Panc1 (cell line): Measurements from ENCODE around the gene CDX1. TPM values are rescaled to one million over a fixed set of nuclear protein-coding genes. Genes with fewer than 3 reads are reported as not detected.

Experiments used
- ATAC-seq: fragments of 200-7000 bp; cut with Tn5 transposase; 2 replicates; pipeline ENCODE4 v1.9.1; 2020; ENCODE audit warnings: mild to moderate bottlenecking, moderate library complexity
- BruUV-seq: library from RNA; stranded (reverse); fragments of 400-500 nt; replicated peaks from 2 replicates; lab custom pipeline; 2021; lab: Mats Ljungman, UMichigan
- CTCF ChIA-PET: fragments of 300-600 bp; sonication (Branson Sonifier 250); formaldehyde crosslinking; loops from one replicate; lab custom pipeline; 2022; ENCODE audit warnings: antibody characterized with exemption; lab: Charles Lee
- POLR2A ChIA-PET: fragments of 300-600 bp; sonication (Branson Sonifier 250); formaldehyde crosslinking; loops from one replicate; lab custom pipeline; 2022; ENCODE audit warnings: antibody characterized with exemption; lab: Charles Lee
- DNase-seq: peaks from one replicate; pipeline ENCODE4 v3.0.0-alpha.2; 2010; ENCODE audit warnings: low read depth, low spot score
- H3K27ac ChIP-seq: 2 replicates; pipeline ENCODE4 v1.5.1; 2011; ENCODE audit warnings: mild to moderate bottlenecking, low read length, inconsistent platforms
- H3K27me3 ChIP-seq: fragments of 200-500 bp; sonication (Bioruptor generic); 2 replicates; pipeline ENCODE4 v1.6.0; 2014; ENCODE audit warnings: low read length, inconsistent platforms; ENCODE audit not compliant: control insufficient read depth, insufficient read depth
- H3K36me3 ChIP-seq: fragments of 200-500 bp; sonication (Bioruptor generic); 2 replicates; pipeline ENCODE4 v1.5.1; 2014; ENCODE audit warnings: inconsistent platforms, mild to moderate bottlenecking, low read length, moderate library complexity; ENCODE audit not compliant: control insufficient read depth, insufficient read depth
- H3K4me1 ChIP-seq: 2 replicates; pipeline ENCODE4 v1.5.1; 2011; ENCODE audit warnings: inconsistent platforms, mild to moderate bottlenecking, low read length, moderate library complexity; ENCODE audit not compliant: control insufficient read depth, insufficient read depth
- H3K4me3 ChIP-seq, 2 experiments: 2 replicates each; pipeline ENCODE4 v1.5.1; 2011 to 2012; ENCODE audit warnings: low read depth in 2 of 2, low read length in 2 of 2, mild to moderate bottlenecking in 2 of 2, inconsistent platforms in 1 of 2, moderate library complexity in 1 of 2
- H3K9me3 ChIP-seq: fragments of 200-500 bp; sonication (Bioruptor generic); 2 replicates; pipeline ENCODE4 v1.5.1; 2014; ENCODE audit warnings: low read depth, mild to moderate bottlenecking, inconsistent platforms, low read length, moderate library complexity; ENCODE audit not compliant: control insufficient read depth, insufficient read depth
- POLR2AphosphoS5 ChIP-seq: IDR thresholded peaks from 2 replicates; pipeline ENCODE4 v1.6.1; 2012; ENCODE audit warnings: mild to moderate bottlenecking, low read depth, low read length, moderate library complexity
- SIN3A ChIP-seq: IDR thresholded peaks from 2 replicates; pipeline ENCODE4 v1.6.1; 2012; ENCODE audit warnings: low read depth, mild to moderate bottlenecking, low read length, moderate library complexity, borderline replicate concordance; ENCODE audit not compliant: insufficient read depth
- TCF7L2 ChIP-seq: IDR thresholded peaks from 2 replicates; pipeline ENCODE4 v1.6.1; 2011; ENCODE audit warnings: mild to moderate bottlenecking, low read depth, low read length, inconsistent platforms
- in situ Hi-C: cut with HindIII; loops from 2 replicates; pipeline ENCODE4 v1.10.0; 2016; ENCODE audit warnings: low sequenced_read_pairs, low pct_unique_long_range_greater_than_20kb
- intact Hi-C: fragments of 100-400 bp; cut with micrococcal nuclease; formaldehyde crosslinking; loops from one replicate; pipeline ENCODE4 v1.10.0; 2022; ENCODE audit not compliant: unreplicated experiment
- total RNA-seq: library from RNA; stranded (reverse); gene quantifications from one replicate; pipeline ENCODE4 v1.2.1, GENCODE V29; 2021; ENCODE audit not compliant: unreplicated experiment
- TF ChIP-seq, protein P1 (sequence below): fragments of 450-650 bp; IDR thresholded peaks from 2 replicates; pipeline ENCODE4 v1.5.1; 2017; ENCODE audit warnings: mild to moderate bottlenecking
- TF ChIP-seq, protein P2 (sequence below), 2 experiments: IDR thresholded peaks; 2 replicates each; pipeline ENCODE4 v1.6.1; 2011 to 2012; ENCODE audit warnings: low read depth in 2 of 2, control low read depth in 1 of 2, low read length in 1 of 2, mild to moderate bottlenecking in 1 of 2, moderate library complexity in 1 of 2; ENCODE audit not compliant: insufficient read depth in 1 of 2

The CDX1 gene
- total RNA-seq, 1 experiment from 2014 or later, result not detected

DNA sequence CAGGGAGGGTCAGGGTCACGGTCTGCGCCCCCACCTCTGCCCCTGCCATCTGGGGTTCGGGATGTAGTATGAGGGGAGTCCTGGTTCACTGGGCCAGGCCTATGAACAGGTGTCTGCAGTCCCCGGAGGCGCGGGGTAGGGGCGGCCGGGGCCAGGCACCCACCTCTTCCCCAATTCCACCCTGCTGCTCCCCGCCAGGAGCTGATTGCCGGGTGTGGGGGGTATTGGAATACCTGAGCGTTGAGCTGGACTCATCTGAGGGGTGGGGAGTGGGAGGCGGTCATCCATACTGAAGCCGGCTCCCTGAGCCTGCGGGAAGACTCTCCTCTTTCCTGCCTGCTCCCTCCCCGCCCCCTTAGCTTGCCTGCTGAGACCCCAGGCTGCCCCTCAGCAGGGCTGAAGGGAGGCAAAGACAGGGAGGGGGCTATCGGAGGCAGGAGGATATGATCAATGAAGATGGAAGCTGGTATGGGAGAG, 24.0 kb downstream of the CDX1 start:
- POLR2A ChIA-PET, result no interaction called here
- BruUV-seq, result no TSS peak
- Histone ChIP-seq H3K4me3 (no peak overlapping the region), H3K36me3 (no peaks in the 10 kb centered on the region), H3K27ac (no peak overlapping the region), H3K4me1 (no peaks in the 10 kb centered on the region), H3K9me3 (no peaks in the 10 kb centered on the region), H3K27me3 (peaks cover 9% of the 10 kb centered on the region)
- in situ Hi-C loops, result no loop called here
- DNase-seq (no peak), ATAC-seq (no peak)
- TF ChIP-seq TCF7L2 (no peak), POLR2AphosphoS5 (no peak), SIN3A (no peak)
- TF ChIP-seq, protein P1, sequence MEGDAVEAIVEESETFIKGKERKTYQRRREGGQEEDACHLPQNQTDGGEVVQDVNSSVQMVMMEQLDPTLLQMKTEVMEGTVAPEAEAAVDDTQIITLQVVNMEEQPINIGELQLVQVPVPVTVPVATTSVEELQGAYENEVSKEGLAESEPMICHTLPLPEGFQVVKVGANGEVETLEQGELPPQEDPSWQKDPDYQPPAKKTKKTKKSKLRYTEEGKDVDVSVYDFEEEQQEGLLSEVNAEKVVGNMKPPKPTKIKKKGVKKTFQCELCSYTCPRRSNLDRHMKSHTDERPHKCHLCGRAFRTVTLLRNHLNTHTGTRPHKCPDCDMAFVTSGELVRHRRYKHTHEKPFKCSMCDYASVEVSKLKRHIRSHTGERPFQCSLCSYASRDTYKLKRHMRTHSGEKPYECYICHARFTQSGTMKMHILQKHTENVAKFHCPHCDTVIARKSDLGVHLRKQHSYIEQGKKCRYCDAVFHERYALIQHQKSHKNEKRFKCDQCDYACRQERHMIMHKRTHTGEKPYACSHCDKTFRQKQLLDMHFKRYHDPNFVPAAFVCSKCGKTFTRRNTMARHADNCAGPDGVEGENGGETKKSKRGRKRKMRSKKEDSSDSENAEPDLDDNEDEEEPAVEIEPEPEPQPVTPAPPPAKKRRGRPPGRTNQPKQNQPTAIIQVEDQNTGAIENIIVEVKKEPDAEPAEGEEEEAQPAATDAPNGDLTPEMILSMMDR, result no peak
- TF ChIP-seq, protein P2, sequence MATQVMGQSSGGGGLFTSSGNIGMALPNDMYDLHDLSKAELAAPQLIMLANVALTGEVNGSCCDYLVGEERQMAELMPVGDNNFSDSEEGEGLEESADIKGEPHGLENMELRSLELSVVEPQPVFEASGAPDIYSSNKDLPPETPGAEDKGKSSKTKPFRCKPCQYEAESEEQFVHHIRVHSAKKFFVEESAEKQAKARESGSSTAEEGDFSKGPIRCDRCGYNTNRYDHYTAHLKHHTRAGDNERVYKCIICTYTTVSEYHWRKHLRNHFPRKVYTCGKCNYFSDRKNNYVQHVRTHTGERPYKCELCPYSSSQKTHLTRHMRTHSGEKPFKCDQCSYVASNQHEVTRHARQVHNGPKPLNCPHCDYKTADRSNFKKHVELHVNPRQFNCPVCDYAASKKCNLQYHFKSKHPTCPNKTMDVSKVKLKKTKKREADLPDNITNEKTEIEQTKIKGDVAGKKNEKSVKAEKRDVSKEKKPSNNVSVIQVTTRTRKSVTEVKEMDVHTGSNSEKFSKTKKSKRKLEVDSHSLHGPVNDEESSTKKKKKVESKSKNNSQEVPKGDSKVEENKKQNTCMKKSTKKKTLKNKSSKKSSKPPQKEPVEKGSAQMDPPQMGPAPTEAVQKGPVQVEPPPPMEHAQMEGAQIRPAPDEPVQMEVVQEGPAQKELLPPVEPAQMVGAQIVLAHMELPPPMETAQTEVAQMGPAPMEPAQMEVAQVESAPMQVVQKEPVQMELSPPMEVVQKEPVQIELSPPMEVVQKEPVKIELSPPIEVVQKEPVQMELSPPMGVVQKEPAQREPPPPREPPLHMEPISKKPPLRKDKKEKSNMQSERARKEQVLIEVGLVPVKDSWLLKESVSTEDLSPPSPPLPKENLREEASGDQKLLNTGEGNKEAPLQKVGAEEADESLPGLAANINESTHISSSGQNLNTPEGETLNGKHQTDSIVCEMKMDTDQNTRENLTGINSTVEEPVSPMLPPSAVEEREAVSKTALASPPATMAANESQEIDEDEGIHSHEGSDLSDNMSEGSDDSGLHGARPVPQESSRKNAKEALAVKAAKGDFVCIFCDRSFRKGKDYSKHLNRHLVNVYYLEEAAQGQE (IDR thresholded peaks at IDR 0.05; ENCODE audit: insufficient read depth in 1 of 2, low read depth in 2 of 2, low read length in 1 of 2), result no peak
- intact Hi-C loops, result no loop called here
- CTCF ChIA-PET, result interaction anchor here (0.7 kb wide), 1 partner anchor 74 kb away, joined by 4 read pairs; no protein-coding TSS in a partner anchor

DNA sequence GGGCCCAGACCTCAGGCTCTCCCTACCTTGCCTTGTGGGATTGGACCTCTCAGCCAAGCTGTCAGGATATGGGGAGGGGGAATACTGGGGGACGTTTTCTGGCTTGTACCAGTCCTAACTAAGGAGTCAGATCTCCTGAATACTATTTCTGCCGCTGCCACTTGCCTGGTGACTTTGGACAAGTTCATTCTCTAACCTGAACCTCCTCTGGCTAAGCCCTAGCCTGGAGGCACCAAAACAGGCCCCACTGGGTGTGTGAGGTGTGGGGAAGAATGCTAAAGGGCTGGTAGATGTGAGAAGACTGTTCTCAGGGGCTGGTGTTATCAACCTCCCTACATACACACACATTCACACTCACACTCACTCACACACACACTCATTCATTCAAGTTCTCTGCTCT, 24.4 kb downstream of the CDX1 start:
- peak; percentile 31; the same call in 1 of the 2 replicates for ATAC-seq
- TF ChIP-seq TCF7L2 (no peak), POLR2AphosphoS5 (no peak), SIN3A (no peak)
- TF ChIP-seq, protein P1, result no peak
- TF ChIP-seq, protein P2 (IDR thresholded peaks at IDR 0.05; ENCODE audit: insufficient read depth in 1 of 2, low read depth in 2 of 2, low read length in 1 of 2), result no peak
- H3K9me3 ChIP-seq, result no peaks in the 10 kb centered on the region
- intact Hi-C loops, result no loop called here
- no peak overlapping the region for H3K4me3 ChIP-seq
- ChIA-PET POLR2A (no interaction called here), CTCF (interaction anchor here (0.7 kb wide), 1 partner anchor 74 kb away, joined by 4 read pairs; no protein-coding TSS in a partner anchor)
- no peaks in the 10 kb centered on the region for H3K36me3 ChIP-seq
- no peak for DNase-seq
- in situ Hi-C loops, result no loop called here
- no TSS peak for BruUV-seq
- no peaks in the 10 kb centered on the region for H3K4me1 ChIP-seq
- H3K27ac ChIP-seq, result no peak overlapping the region
- H3K27me3 ChIP-seq, result peaks cover 9% of the 10 kb centered on the region
